D721Med (cell line): ENCODE data around the gene OPRD1.
"Not testable (repeated sequence)": the region's sequence is repeated elsewhere in the genome, so short reads cannot be mapped to it uniquely, and the experiment has no call there.

Experiments used
- DNase-seq: peaks from one replicate; pipeline ENCODE4 v3.0.0; 2011; ENCODE audit warnings: low spot score; ENCODE audit not compliant: insufficient read length
- FAIRE-seq: peaks from 2 replicates; lab custom pipeline; 2011; peaks lifted over from hg19 to GRCh38; lab: Jason Lieb, UNC
- TF ChIP-seq, protein P1 (sequence below): IDR thresholded peaks from 2 replicates; pipeline ENCODE4 v1.5.1; 2012; ENCODE audit warnings: mild to moderate bottlenecking, control low read depth; ENCODE audit not compliant: insufficient read depth; ENCODE audit errors: missing control alignments

Gene OPRD1

GRCh38 chr1:28848416-28848815 is 36.4 kb downstream of the OPRD1 start:
- TF ChIP-seq, protein P1, sequence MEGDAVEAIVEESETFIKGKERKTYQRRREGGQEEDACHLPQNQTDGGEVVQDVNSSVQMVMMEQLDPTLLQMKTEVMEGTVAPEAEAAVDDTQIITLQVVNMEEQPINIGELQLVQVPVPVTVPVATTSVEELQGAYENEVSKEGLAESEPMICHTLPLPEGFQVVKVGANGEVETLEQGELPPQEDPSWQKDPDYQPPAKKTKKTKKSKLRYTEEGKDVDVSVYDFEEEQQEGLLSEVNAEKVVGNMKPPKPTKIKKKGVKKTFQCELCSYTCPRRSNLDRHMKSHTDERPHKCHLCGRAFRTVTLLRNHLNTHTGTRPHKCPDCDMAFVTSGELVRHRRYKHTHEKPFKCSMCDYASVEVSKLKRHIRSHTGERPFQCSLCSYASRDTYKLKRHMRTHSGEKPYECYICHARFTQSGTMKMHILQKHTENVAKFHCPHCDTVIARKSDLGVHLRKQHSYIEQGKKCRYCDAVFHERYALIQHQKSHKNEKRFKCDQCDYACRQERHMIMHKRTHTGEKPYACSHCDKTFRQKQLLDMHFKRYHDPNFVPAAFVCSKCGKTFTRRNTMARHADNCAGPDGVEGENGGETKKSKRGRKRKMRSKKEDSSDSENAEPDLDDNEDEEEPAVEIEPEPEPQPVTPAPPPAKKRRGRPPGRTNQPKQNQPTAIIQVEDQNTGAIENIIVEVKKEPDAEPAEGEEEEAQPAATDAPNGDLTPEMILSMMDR: no peak
- FAIRE-seq (no peak), DNase-seq (no peak)

DNA sequence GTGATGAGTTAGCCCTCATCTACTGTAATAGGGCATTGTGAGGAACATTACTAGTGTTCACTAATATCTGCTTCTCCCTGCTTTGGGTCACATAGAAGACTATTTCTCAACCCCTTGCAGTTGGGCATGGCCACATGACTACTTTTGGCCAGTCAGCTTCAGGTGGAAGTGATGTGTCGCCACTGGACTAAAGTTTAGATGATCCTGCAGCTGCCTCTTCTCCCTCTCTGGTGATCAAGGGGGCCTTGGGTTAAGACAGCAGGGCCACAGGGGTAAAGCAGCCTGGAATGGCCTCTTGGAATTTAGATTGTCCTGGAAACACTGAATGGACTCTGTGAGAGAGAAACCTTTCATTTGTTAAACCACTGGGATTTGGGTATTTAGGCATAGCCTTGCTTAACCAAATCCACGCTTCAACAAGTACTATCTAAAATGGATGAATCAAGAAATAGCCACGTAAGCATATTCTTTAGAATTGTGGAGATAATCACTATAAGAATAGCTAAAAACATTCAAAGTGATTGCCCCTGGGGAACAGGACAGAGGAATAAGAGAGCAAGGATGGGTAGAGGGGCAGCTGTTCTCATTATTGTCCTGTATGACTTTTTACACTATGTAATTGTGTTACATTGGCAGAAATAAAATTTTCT is 41.2 kb downstream of the OPRD1 start:
- DNase-seq: no peak
- FAIRE-seq: no peak
- TF ChIP-seq, protein P1: no peak

GRCh38 chr1:28854406-28854805 is 42.4 kb downstream of the OPRD1 start:
- not testable (repeated sequence) for DNase-seq, FAIRE-seq

- TF ChIP-seq, protein P1: no peak
- no peak for FAIRE-seq
Observed at GRCh38 chr1:28855046-28855445, 43.1 kb downstream of the OPRD1 start.

GRCh38 chr1:28855469-28855951 is 43.5 kb downstream of the OPRD1 start:
- FAIRE-seq: no peak
- DNase-seq: no peak
- TF ChIP-seq, protein P1: no peak

More at GRCh38 chr1:28855046-28855445, 43.1 kb downstream of the OPRD1 start:
- DNase-seq: no peak

DNA sequence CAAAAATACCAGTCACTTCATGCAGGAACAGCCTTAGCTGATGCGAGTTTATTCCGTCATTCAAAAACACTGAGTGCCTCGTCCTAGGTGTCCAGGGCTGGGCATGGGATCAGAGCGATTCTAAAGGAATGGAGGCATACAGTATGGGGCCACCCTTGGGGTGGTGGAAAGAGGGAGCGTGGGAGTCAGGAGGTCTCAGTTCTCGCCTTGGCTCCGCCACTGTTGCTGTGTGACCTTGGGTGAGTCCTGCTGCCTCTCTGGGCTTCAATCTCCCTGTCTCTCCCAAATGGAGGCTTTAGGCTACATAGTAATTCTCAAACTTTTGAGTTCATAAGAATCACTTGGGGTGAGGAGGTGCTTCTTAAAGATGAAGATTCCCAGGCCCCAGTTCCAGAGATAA is 44.0 kb downstream of the OPRD1 start:
- TF ChIP-seq, protein P1: no peak
- no peak for DNase-seq
- no peak for FAIRE-seq

- FAIRE-seq: no peak
- DNase-seq: no peak
- TF ChIP-seq, protein P1: no peak
Observed at GRCh38 chr1:28860332-28861073, 48.5 kb downstream of the OPRD1 start.
